ENCODE results near the gene ZNF423.

Gene ZNF423

DNA sequence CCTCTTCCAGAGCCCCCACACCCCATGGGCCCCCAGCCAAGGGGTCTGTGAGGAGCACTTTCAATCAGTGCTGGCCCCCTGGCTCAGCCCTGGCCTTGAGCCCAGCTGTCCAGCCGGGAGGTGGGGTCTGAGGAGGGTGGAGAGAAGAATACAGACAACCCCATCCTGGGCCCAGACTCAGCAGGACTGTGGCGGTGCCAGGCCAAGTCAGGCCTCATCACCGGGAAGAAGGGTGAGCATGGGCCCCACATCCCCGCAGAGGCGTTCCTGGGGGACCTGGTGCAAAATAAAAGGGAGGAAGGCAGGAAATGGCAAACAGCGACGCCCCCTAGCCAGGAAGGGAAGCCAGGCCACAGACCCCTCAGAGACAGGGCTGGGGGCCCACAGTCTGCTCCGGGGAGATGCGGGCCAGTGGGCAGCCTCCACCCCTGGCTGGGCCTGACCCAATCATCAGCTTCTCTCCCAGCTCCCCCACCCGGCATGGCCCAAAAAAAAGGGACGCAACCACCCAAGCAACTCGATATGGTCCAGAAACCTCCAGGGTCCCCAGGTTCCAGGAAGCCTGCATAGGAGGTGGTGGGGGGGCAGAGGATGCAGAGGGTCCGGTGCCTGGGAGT is 20.6 kb downstream of the ZNF423 start:
- TF ChIP-seq, protein P1, sequence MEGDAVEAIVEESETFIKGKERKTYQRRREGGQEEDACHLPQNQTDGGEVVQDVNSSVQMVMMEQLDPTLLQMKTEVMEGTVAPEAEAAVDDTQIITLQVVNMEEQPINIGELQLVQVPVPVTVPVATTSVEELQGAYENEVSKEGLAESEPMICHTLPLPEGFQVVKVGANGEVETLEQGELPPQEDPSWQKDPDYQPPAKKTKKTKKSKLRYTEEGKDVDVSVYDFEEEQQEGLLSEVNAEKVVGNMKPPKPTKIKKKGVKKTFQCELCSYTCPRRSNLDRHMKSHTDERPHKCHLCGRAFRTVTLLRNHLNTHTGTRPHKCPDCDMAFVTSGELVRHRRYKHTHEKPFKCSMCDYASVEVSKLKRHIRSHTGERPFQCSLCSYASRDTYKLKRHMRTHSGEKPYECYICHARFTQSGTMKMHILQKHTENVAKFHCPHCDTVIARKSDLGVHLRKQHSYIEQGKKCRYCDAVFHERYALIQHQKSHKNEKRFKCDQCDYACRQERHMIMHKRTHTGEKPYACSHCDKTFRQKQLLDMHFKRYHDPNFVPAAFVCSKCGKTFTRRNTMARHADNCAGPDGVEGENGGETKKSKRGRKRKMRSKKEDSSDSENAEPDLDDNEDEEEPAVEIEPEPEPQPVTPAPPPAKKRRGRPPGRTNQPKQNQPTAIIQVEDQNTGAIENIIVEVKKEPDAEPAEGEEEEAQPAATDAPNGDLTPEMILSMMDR (IDR thresholded peaks at IDR 0.05; ENCODE audit: low read depth, low read length): no peak
- no peaks in the 10 kb centered on the region for H3K9me3 ChIP-seq (ENCODE audit: severe bottlenecking)
- H3K27ac ChIP-seq: peak overlapping the region; percentile 94
- DNase-seq: peak; percentile 36
- H3K4me3 ChIP-seq (ENCODE audit: low read depth, low read length): peak overlapping the region; percentile 12
- no peaks in the 10 kb centered on the region for H3K36me3 ChIP-seq
- no peaks in the 10 kb centered on the region for H3K27me3 ChIP-seq (ENCODE audit: insufficient read depth, low read depth, severe bottlenecking)

DNA sequence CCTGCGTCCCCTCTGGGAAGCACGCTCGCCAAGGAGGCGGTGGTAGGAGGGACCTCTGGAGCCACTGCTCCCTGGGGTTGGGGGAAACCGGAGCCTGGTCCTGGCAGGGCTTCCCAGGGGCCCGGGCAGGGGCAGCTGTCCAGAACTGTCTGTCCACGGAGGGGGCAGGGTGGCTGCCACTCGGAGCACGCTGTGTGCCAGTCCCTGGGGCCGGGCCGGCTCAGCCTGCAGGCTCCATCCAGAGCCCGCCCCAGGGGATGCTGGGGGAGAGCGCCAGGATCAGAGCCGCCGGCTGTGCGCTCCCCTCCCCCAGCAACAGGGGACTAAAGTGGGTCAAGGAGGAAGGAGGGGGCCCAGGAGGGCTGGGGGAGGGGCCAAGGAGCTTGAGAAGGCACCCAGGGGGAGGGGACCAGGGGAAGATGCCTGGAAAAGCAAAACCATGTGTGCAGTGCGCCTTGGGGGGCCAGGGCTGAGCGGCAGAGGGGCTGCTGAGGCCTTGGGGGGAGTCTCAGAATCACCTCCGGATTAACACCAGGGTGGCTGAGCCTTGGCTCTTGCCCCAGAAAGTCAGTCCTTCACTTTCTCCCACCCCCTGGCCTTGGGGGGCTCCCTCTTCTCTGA is 21.3 kb downstream of the ZNF423 start:
- Histone ChIP-seq H3K36me3 (no peaks in the 10 kb centered on the region), H3K27me3 (ENCODE audit: insufficient read depth, low read depth, severe bottlenecking) (no peaks in the 10 kb centered on the region), H3K9me3 (ENCODE audit: severe bottlenecking) (no peaks in the 10 kb centered on the region), H3K27ac (peak overlapping the region; percentile 94), H3K4me3 (ENCODE audit: low read depth, low read length) (peak overlapping the region; percentile 12; the same call in 1 of the 2 replicates)
- TF ChIP-seq, protein P1 (IDR thresholded peaks at IDR 0.05; ENCODE audit: low read depth, low read length): no peak
- peak; percentile 93 for DNase-seq

DNA sequence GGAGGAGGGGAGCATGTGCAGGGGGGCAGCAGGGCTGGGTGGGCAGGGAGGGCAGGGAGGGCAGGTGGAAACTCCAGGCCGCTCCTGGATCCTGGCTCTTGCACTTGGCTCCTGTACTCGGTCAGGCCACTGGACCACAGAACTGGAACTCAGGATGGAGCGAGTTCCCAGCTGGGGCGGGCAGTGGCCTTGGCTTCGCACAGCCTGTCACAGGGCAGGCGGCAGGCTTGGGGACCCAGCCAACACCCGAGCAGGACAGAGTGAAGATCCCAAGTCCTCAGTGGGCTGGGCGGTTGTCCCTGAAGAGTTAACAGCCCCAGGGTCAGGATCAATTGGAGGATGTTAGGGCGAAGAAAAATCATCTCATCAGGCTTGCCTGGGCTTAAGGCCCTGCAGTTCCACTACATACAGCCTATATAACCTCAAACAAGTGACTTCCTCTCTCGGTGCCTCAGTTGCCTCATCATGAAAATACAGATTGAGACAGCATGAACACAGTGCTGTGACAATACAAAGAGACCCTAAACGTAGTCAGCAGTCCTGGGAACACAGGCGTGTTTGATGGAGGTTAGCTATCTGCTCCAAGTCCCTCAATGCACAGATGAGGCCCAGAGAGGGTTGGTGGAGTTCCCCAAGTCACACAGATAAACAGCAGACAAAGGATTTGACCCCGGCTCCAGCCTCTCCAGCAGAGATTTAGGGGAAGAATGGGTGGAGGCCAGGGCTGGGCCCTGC is 21.9 kb downstream of the ZNF423 start:
- Histone ChIP-seq H3K27ac (peak overlapping the region; percentile 94), H3K27me3 (ENCODE audit: insufficient read depth, low read depth, severe bottlenecking) (no peaks in the 10 kb centered on the region), H3K36me3 (no peaks in the 10 kb centered on the region), H3K9me3 (ENCODE audit: severe bottlenecking) (no peaks in the 10 kb centered on the region), H3K4me3 (ENCODE audit: low read depth, low read length) (peak overlapping the region; percentile 9; the same call in 1 of the 2 replicates)
- no peak for DNase-seq
- TF ChIP-seq, protein P1 (IDR thresholded peaks at IDR 0.05; ENCODE audit: low read depth, low read length): no peak

DNA sequence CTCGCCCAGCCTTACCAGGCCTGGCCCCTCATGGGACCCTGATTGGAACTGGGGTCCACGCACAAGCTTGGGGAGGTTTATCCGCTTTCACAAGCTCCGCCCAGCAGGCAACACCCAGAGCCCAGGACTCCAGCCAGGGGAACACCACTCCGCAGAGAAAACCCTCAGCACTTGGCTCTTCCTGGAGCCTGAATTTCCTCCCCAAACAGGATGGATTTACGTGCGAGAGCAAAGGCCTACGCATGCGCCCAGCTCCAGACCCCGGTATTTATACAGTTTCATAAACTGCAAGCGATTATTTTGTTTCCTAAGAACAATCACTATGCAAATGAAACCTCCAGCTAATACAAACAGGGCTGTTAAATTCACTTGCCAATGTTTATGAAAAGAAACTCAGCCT is 22.8 kb downstream of the ZNF423 start:
- TF ChIP-seq, protein P1 (IDR thresholded peaks at IDR 0.05; ENCODE audit: low read depth, low read length): no peak
- peak overlapping the region; percentile 11 for H3K27ac ChIP-seq
- no peaks in the 10 kb centered on the region for H3K36me3 ChIP-seq

DNA sequence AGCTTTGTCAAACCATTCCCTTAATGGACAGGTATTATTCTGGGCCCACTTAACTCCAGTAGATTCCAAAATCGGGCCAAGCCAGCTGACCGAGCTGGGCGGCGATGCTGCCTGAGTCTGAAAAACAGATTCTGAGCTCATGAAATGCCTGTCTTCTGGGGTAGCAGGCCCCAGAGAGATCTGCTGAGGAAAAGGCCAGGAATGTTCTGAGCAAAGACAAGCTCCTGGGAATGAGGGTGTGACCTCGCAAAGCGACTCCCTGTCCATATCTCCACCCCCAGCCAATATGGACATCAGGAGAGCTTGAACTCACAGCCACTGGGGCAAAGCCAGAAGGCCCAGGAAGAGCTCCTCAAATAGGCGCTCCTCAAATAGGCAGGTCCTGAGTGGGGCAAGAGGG is 23.7 kb downstream of the ZNF423 start:
- H3K27ac ChIP-seq: no peak overlapping the region

More for the DNA sequence above, 22.8 kb downstream of the ZNF423 start:
- DNase-seq: no peak
- H3K9me3 ChIP-seq (ENCODE audit: severe bottlenecking): no peaks in the 10 kb centered on the region
- H3K27me3 ChIP-seq (ENCODE audit: insufficient read depth, low read depth, severe bottlenecking): no peaks in the 10 kb centered on the region
- H3K4me3 ChIP-seq (ENCODE audit: low read depth, low read length): no peak overlapping the region

More for the DNA sequence above, 23.7 kb downstream of the ZNF423 start:
- no peak overlapping the region for H3K4me3 ChIP-seq (ENCODE audit: low read depth, low read length)
- TF ChIP-seq, protein P1 (IDR thresholded peaks at IDR 0.05; ENCODE audit: low read depth, low read length): no peak
- no peaks in the 10 kb centered on the region for H3K9me3 ChIP-seq (ENCODE audit: severe bottlenecking)
- no peaks in the 10 kb centered on the region for H3K27me3 ChIP-seq (ENCODE audit: insufficient read depth, low read depth, severe bottlenecking)
- no peaks in the 10 kb centered on the region for H3K36me3 ChIP-seq
- no peak for DNase-seq
